SK-N-SH (cell line): ENCODE measurements around the gene TMCC3. TPM values are rescaled to one million over a fixed set of nuclear protein-coding genes. Genes with fewer than 3 reads are reported as not detected.

Source experiments
- CTCF ChIA-PET: fragments of 300-600, 350-600 bp; formaldehyde crosslinking; extraction: SDS; loops from one replicate; lab custom pipeline; 2021; lab: Yijun Ruan, JAX
- POLR2A ChIA-PET: fragments of 350-600 bp; sonication (Branson Sonifier 250); formaldehyde crosslinking; extraction: SDS; loops from one replicate; lab custom pipeline; 2020; ENCODE audit warnings: antibody characterized with exemption, inconsistent platforms; lab: Yijun Ruan, JAX
- DNase-seq: peaks from one replicate; pipeline ENCODE4 v3.0.0; 2012
- H2AFZ ChIP-seq: fragments of 200-600 bp; sonication (generic); 2 replicates; pipeline ENCODE4 v1.8.1; 2016; ENCODE audit warnings: antibody characterized with exemption, mild to moderate bottlenecking, low read depth
- H3F3A ChIP-seq: fragments of 200-600 bp; sonication (generic); replicated peaks from 2 replicates; pipeline ENCODE3; 2016; ENCODE audit warnings: antibody characterized with exemption, mild to moderate bottlenecking; ENCODE audit not compliant: insufficient read depth
- H3K27ac ChIP-seq, 2 experiments: fragments of 200-500 bp in 1 of 2; fragments of 200-600 bp in 1 of 2; sonication (Bioruptor generic) in 1 of 2; sonication (generic), shearing (Covaris generic) in 1 of 2; 2 replicates each; pipeline versions ENCODE4 v1.5.1 to v1.6.1; 2014 to 2016; ENCODE audit warnings: low read depth in 2 of 2, inconsistent platforms in 1 of 2, low read length in 1 of 2, mild to moderate bottlenecking in 1 of 2, mixed read lengths in 1 of 2
- H3K27me3 ChIP-seq: fragments of 200-600 bp; sonication (generic), shearing (Covaris generic); 2 replicates; pipeline ENCODE4 v1.6.1; 2016; ENCODE audit warnings: mixed run types; ENCODE audit not compliant: insufficient read depth
- H3K36me3 ChIP-seq, 2 experiments: fragments of 200-500 bp in 1 of 2; fragments of 200-600 bp in 1 of 2; sonication (Bioruptor generic) in 1 of 2; sonication (generic) in 1 of 2; replicated peaks in 1 of 2; 2 replicates each; pipeline versions ENCODE3 to v1.5.1; 2014 to 2016; ENCODE audit warnings: low read length in 1 of 2, mild to moderate bottlenecking in 1 of 2; ENCODE audit not compliant: insufficient read depth in 2 of 2, control insufficient read depth in 1 of 2
- H3K4me1 ChIP-seq, 2 experiments: fragments of 200-500 bp in 1 of 2; fragments of 200-600 bp in 1 of 2; sonication (Bioruptor generic) in 1 of 2; sonication (generic), shearing (Covaris generic) in 1 of 2; 2 replicates each; pipeline versions ENCODE4 v1.5.1 to v1.6.1; 2014 to 2016; ENCODE audit warnings: low read depth in 1 of 2, low read length in 1 of 2, mixed run types in 1 of 2; ENCODE audit not compliant: insufficient read depth in 2 of 2, control insufficient read depth in 1 of 2
- H3K4me2 ChIP-seq: fragments of 200-600 bp; sonication (generic), shearing (Covaris generic); 2 replicates; pipeline ENCODE4 v1.6.1; 2017; ENCODE audit warnings: mixed run types
- H3K4me3 ChIP-seq, 2 experiments: fragments of 200-500 bp in 1 of 2; fragments of 200-600 bp in 1 of 2; sonication (Bioruptor generic) in 1 of 2; sonication (generic), shearing (Covaris generic) in 1 of 2; 2 replicates each; pipeline versions ENCODE4 v1.5.1 to v1.8.1; 2014 to 2016; ENCODE audit warnings: low read depth in 2 of 2, inconsistent platforms in 1 of 2, low read length in 1 of 2, mild to moderate bottlenecking in 1 of 2, mixed read lengths in 1 of 2, moderate library complexity in 1 of 2
- H3K79me2 ChIP-seq: fragments of 200-600 bp; sonication (generic); 2 replicates; pipeline ENCODE4 v1.8.1; 2017; ENCODE audit warnings: mild to moderate bottlenecking; ENCODE audit not compliant: insufficient read depth
- H3K9ac ChIP-seq: fragments of 200-600 bp; sonication (generic); 2 replicates; pipeline ENCODE4 v1.6.1; 2017; ENCODE audit warnings: mixed run types
- H3K9me2 ChIP-seq: fragments of 200-600 bp; sonication (generic); 2 replicates; pipeline ENCODE4 v1.6.1; 2017; ENCODE audit warnings: mixed run types
- H3K9me3 ChIP-seq: fragments of 200-600 bp; sonication (generic); 2 replicates; pipeline ENCODE4 v1.6.1; 2017; ENCODE audit warnings: mixed run types, mild to moderate bottlenecking, moderate library complexity
- H4K20me1 ChIP-seq: fragments of 200-600 bp; sonication (generic); 2 replicates; pipeline ENCODE4 v1.6.1; 2017; ENCODE audit warnings: mild to moderate bottlenecking, mixed run types; ENCODE audit not compliant: insufficient read depth
- CTCF ChIP-seq: fragments of 200-600 bp; sonication (generic); IDR thresholded peaks from 2 replicates; pipeline ENCODE4 v1.6.1; 2017; ENCODE audit warnings: antibody characterized with exemption, mild to moderate bottlenecking, moderate library complexity
- FOXJ3 ChIP-seq: sonication (generic); formaldehyde crosslinking; IDR thresholded peaks from 2 replicates; pipeline ENCODE4 v1.5.1; 2020; ENCODE audit warnings: mild to moderate bottlenecking, missing genetic modification reagents
- GABPA ChIP-seq: IDR thresholded peaks from 2 replicates; pipeline ENCODE4 v1.4.0; 2012; ENCODE audit warnings: low read depth, mild to moderate bottlenecking
- JUND ChIP-seq: IDR thresholded peaks from 2 replicates; pipeline ENCODE4 v1.4.0; 2012
- MAX ChIP-seq: IDR thresholded peaks from 2 replicates; pipeline ENCODE4 v1.4.0; 2012; ENCODE audit warnings: low read depth
- MEF2A ChIP-seq: IDR thresholded peaks from 2 replicates; pipeline ENCODE4 v1.4.0; 2012; ENCODE audit warnings: low read depth, borderline replicate concordance
- NFIC ChIP-seq: IDR thresholded peaks from 2 replicates; pipeline ENCODE4 v1.4.0; 2012; ENCODE audit warnings: borderline replicate concordance
- NRF1 ChIP-seq: IDR thresholded peaks from 2 replicates; pipeline ENCODE4 v1.6.1; 2012; ENCODE audit warnings: low read depth, mild to moderate bottlenecking, low read length
- POLR2AphosphoS5 ChIP-seq: IDR thresholded peaks from 2 replicates; pipeline ENCODE4 v1.6.1; 2012; ENCODE audit warnings: low read depth, low read length
- RCOR1 ChIP-seq: fragments of 150-350 bp; IDR thresholded peaks from 2 replicates; pipeline ENCODE4 v1.6.1; 2017; ENCODE audit warnings: antibody characterized with exemption, low read length
- SMC3 ChIP-seq: IDR thresholded peaks from 2 replicates; pipeline ENCODE4 v1.6.1; 2012; ENCODE audit warnings: low read depth, low read length, improper control_type of control experiment
- TAF1 ChIP-seq: IDR thresholded peaks from 2 replicates; pipeline ENCODE4 v1.6.1; 2012; ENCODE audit warnings: low read depth, mild to moderate bottlenecking, low read length, moderate library complexity, borderline replicate concordance
- TEAD4 ChIP-seq: IDR thresholded peaks from 2 replicates; pipeline ENCODE4 v1.4.0; 2012; ENCODE audit warnings: mild to moderate bottlenecking, borderline replicate concordance; ENCODE audit not compliant: insufficient read depth
- USF1 ChIP-seq: IDR thresholded peaks from 2 replicates; pipeline ENCODE4 v1.4.0; 2012; ENCODE audit warnings: low read depth, borderline replicate concordance
- USF2 ChIP-seq: fragments of 150-350 bp; IDR thresholded peaks from 2 replicates; pipeline ENCODE4 v1.6.1; 2017; ENCODE audit warnings: antibody characterized with exemption, low read length, low read depth, borderline replicate concordance
- ZBTB33 ChIP-seq: IDR thresholded peaks from 2 replicates; pipeline ENCODE4 v1.4.0; 2012; ENCODE audit warnings: low read depth, borderline replicate concordance
- WGBS: methylation state at CpG from one replicate; pipeline ENCODE4 v1.1.6; 2017; ENCODE audit warnings: low lambda C conversion rate; 5-methylcytosine and 5-hydroxymethylcytosine counted together
- polyA plus RNA-seq, 3 experiments: library from polyadenylated mRNA; depleted of rRNA; stranded (reverse); fragments of >200 nt; gene quantifications; 2 replicates each; pipeline ENCODE4 v1.2.3, GENCODE V29; 2012
- TF ChIP-seq, protein P1 (sequence below): fragments of 150-350 bp; IDR thresholded peaks from 2 replicates; pipeline ENCODE4 v1.6.1; 2016; ENCODE audit warnings: mild to moderate bottlenecking, low read depth, low read length
- TF ChIP-seq, protein P2 (sequence below): IDR thresholded peaks from 2 replicates; pipeline ENCODE4 v1.6.1; 2012; ENCODE audit warnings: mild to moderate bottlenecking, low read depth, low read length, moderate library complexity
- TF ChIP-seq, protein P3 (sequence below): IDR thresholded peaks from 2 replicates; pipeline ENCODE4; 2012

Gene TMCC3
- polyA plus RNA-seq, 1 of the 3 experiments (the other 2 are of a cell fraction), result 0.53 TPM

DNA sequence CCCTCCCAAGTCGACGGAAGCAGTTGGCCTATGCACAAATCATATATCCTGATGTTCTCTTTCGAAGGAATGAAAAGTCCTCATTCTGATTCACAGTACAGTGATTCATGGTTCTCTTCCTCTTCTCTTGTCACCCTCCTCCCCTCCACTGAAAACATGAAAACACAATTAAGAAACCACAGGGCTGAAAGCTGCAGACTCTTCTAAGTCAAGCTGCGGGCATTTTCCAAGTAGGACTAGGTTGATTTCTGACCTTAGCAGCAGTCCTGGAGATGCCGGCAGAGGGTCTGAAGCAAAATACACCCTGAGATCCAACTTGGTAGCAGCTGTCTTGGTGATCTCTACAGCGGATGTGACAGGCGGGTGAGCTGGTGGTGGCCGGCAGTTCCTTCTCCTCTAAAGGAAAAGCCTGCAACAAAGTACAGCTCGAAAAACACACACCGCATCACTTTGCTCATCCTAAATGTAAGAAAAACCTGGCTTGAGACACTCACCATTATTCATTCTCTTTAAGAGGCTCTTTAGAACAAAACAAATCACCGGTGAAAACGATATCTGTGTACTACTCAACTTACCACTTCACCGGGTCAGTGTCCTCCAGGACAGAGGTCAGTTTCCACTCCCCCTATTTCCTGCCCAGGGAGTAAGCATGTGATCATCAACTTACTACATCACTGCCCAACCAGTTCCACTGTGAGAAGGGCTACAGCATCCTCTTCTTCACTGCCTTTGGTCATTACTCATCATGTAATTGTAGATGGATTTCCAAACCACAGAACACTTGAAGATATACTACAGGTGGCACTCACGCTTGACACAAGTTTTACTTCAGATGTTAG lies 6.0 kb downstream of the TMCC3 start:
- Histone ChIP-seq H3K9me2 (no peaks in the 10 kb centered on the region), H3F3A (peaks cover 10% of the 10 kb centered on the region), H3K9me3 (no peaks in the 10 kb centered on the region), H4K20me1 (no peaks in the 10 kb centered on the region), H3K79me2 (no peaks in the 10 kb centered on the region), H3K9ac (no peak overlapping the region; the same call in 1 of the 2 replicates), H3K4me2 (peak overlapping the region; percentile 70), H3K27me3 (peaks cover 4% of the 10 kb centered on the region), H3K36me3 (no peaks in the 10 kb centered on the region), H3K4me1 (peaks cover 2 to 9% of the 10 kb centered on the region in 2 experiments; a peak in 2 of 4 replicates), H3K27ac (peak overlapping the region in 1 of 2 experiments; percentile 61; a peak in 2 of 4 replicates), H3K4me3 (peak overlapping the region in 1 of 2 experiments; percentile 29; a peak in 2 of 4 replicates), H2AFZ (peak overlapping the region; percentile 73; the same call in 1 of the 2 replicates)
- CTCF ChIA-PET, result interaction anchor here (1.5 kb wide), 1 partner anchor 10 kb away, joined by 3 read pairs; no protein-coding TSS in a partner anchor
- WGBS, result 59% methylated on average over 14 of the region's 14 CpGs
- POLR2A ChIA-PET, result interaction anchor here (0.5 kb wide), 1 partner anchor 429 kb away, joined by 3 read pairs; the partner anchor contains the start of gene NR2C1
- DNase-seq, result no peak
- TF ChIP-seq USF2, result no peak
- no peak for TF ChIP-seq MEF2A
- TF ChIP-seq SMC3, result no peak
- TF ChIP-seq FOXJ3, result no peak
- TF ChIP-seq NFIC, result no peak
- peak; percentile 46 for TF ChIP-seq JUND
- no peak for TF ChIP-seq GABPA
- TF ChIP-seq POLR2AphosphoS5, result no peak
- TF ChIP-seq, protein P1, sequence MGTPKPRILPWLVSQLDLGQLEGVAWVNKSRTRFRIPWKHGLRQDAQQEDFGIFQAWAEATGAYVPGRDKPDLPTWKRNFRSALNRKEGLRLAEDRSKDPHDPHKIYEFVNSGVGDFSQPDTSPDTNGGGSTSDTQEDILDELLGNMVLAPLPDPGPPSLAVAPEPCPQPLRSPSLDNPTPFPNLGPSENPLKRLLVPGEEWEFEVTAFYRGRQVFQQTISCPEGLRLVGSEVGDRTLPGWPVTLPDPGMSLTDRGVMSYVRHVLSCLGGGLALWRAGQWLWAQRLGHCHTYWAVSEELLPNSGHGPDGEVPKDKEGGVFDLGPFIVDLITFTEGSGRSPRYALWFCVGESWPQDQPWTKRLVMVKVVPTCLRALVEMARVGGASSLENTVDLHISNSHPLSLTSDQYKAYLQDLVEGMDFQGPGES, result no peak
- TF ChIP-seq, protein P2, sequence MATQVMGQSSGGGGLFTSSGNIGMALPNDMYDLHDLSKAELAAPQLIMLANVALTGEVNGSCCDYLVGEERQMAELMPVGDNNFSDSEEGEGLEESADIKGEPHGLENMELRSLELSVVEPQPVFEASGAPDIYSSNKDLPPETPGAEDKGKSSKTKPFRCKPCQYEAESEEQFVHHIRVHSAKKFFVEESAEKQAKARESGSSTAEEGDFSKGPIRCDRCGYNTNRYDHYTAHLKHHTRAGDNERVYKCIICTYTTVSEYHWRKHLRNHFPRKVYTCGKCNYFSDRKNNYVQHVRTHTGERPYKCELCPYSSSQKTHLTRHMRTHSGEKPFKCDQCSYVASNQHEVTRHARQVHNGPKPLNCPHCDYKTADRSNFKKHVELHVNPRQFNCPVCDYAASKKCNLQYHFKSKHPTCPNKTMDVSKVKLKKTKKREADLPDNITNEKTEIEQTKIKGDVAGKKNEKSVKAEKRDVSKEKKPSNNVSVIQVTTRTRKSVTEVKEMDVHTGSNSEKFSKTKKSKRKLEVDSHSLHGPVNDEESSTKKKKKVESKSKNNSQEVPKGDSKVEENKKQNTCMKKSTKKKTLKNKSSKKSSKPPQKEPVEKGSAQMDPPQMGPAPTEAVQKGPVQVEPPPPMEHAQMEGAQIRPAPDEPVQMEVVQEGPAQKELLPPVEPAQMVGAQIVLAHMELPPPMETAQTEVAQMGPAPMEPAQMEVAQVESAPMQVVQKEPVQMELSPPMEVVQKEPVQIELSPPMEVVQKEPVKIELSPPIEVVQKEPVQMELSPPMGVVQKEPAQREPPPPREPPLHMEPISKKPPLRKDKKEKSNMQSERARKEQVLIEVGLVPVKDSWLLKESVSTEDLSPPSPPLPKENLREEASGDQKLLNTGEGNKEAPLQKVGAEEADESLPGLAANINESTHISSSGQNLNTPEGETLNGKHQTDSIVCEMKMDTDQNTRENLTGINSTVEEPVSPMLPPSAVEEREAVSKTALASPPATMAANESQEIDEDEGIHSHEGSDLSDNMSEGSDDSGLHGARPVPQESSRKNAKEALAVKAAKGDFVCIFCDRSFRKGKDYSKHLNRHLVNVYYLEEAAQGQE, result no peak
- no peak for TF ChIP-seq CTCF
- no peak for TF ChIP-seq TAF1
- no peak for TF ChIP-seq NRF1
- TF ChIP-seq, protein P3, sequence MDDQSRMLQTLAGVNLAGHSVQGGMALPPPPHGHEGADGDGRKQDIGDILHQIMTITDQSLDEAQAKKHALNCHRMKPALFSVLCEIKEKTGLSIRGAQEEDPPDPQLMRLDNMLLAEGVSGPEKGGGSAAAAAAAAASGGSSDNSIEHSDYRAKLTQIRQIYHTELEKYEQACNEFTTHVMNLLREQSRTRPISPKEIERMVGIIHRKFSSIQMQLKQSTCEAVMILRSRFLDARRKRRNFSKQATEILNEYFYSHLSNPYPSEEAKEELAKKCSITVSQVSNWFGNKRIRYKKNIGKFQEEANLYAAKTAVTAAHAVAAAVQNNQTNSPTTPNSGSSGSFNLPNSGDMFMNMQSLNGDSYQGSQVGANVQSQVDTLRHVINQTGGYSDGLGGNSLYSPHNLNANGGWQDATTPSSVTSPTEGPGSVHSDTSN, result peak; percentile 77
- TF ChIP-seq USF1, result peak; percentile 51; the same call in 1 of the 2 replicates
- TF ChIP-seq RCOR1, result no peak
- peak; percentile 35; the same call in 1 of the 2 replicates for TF ChIP-seq MAX
- no peak for TF ChIP-seq TEAD4
- TF ChIP-seq ZBTB33, result no peak
